ENCODE results near the gene TSSC4.

Gene TSSC4

DNA sequence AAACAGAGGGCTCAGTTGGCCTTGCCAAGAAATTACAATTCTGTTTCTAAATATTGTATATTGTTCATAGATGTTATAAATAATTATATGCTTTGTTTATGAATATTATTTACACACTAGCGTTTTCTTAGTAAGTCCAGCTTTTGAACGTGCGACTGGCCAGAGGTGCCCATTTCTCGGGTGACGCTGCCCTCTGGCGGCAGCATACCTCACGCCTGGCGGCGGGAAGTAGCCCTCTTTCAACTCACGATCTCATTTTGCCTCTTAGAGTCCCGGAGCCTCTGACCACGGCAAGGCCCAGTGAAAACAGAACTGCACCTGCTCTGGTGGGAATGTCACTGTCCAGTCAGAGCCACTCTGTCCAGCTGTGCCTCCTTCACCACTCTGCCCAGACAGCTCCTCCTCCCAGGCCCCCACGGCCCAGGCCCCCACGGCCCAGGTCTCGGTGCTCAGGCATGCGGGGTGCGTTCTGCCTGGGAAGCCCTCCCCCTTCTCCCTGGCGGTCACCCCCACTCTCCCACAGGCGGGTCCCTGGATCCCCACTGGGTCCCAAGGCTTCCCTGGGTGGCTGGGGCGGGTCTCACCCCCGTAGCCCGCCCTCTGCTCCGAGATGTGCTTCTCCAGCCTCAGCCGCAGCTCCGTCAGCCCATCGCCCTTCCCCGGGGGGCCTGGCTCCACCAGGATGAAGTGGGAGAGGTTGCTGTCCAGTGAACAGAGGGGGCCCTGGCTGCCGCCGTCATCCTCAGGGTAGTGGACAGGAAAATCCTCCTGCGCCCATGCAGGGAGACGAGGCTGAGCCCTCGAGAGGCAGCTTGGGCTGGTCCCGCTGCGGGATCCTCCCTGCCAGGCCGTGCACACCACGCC, 19.3 kb downstream of the TSSC4 start:
- H3K9ac ChIP-seq (ENCODE audit: insufficient read length): no peak overlapping the region
- H3K4me3 ChIP-seq: no peak overlapping the region
- H3K36me3 ChIP-seq (ENCODE audit: insufficient read depth, low read length): no peaks in the 10 kb centered on the region
- no peak for DNase-seq (ENCODE audit: low read depth, low spot score)
- no peak overlapping the region for H3K27ac ChIP-seq
- H3K9me3 ChIP-seq (ENCODE audit: low read depth, low read length): no peaks in the 10 kb centered on the region
- no peak for TF ChIP-seq FOXP2 (optimal IDR thresholded peaks at IDR 0.05; ENCODE audit: control extremely low read depth, extremely low read length, insufficient read depth)
- TF ChIP-seq POLR2AphosphoS5 (IDR thresholded peaks at IDR 0.05; ENCODE audit: borderline replicate concordance, low read depth, low read length): no peak
- TF ChIP-seq EZH2 (IDR thresholded peaks at IDR 0.05): no peak

GRCh38 chr11:2420502-2421225, 20.1 kb downstream of the TSSC4 start:
- DNase-seq (ENCODE audit: low read depth, low spot score): no peak
- Histone ChIP-seq H3K36me3 (ENCODE audit: insufficient read depth, low read length) (no peaks in the 10 kb centered on the region), H3K4me3 (no peak overlapping the region), H3K9ac (ENCODE audit: insufficient read length) (no peak overlapping the region), H3K27ac (no peak overlapping the region), H3K9me3 (ENCODE audit: low read depth, low read length) (no peaks in the 10 kb centered on the region)
- TF ChIP-seq FOXP2 (optimal IDR thresholded peaks at IDR 0.05; ENCODE audit: control extremely low read depth, extremely low read length, insufficient read depth): no peak
- TF ChIP-seq POLR2AphosphoS5 (IDR thresholded peaks at IDR 0.05; ENCODE audit: borderline replicate concordance, low read depth, low read length): no peak
- TF ChIP-seq EZH2 (IDR thresholded peaks at IDR 0.05): no peak

DNA sequence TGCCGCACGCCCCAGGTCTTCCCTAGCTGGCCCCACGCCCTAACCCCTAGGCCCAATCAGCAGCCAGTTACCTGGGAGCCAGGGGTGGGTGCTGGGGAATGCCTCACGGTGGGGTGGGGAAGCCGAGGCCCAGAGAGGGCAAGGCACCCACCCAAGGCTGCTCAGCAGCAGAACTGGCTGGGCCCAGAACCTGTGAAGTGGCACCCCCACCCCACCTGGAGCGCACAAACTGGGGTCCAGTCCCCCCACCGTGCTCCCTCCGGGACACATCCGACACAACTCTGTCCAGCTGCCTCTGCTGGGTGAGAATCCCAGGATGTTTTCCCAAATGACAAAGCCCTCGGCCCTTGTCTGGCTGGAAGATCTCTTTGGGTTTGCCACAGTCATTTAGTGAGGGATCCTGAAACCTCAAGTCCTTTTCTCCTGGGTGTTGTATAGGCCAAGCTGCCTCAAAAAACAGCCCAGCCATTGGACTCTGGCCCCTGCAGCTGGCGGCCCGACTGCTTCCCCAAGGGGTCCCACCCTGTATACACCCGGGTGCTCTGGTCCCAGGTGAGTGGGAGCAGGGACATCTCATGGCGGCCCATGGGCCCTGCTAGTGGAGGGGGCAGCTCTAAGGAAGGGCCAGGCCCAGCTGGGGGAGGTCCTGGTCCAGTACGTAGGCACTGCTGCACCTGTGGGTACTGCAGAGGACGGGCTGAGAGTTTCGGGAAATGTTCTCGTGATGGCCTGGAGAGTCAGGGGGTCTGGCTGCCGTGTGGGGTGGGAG, 20.9 kb downstream of the TSSC4 start:
- no peak for DNase-seq (ENCODE audit: low read depth, low spot score)
- Histone ChIP-seq H3K4me3 (no peak overlapping the region), H3K9me3 (ENCODE audit: low read depth, low read length) (no peaks in the 10 kb centered on the region), H3K27ac (no peak overlapping the region), H3K36me3 (ENCODE audit: insufficient read depth, low read length) (no peaks in the 10 kb centered on the region), H3K9ac (ENCODE audit: insufficient read length) (no peak overlapping the region)
- TF ChIP-seq EZH2 (IDR thresholded peaks at IDR 0.05) (no peak), FOXP2 (optimal IDR thresholded peaks at IDR 0.05; ENCODE audit: control extremely low read depth, extremely low read length, insufficient read depth) (no peak), POLR2AphosphoS5 (IDR thresholded peaks at IDR 0.05; ENCODE audit: borderline replicate concordance, low read depth, low read length) (no peak)

- no peaks in the 10 kb centered on the region for H3K36me3 ChIP-seq (ENCODE audit: insufficient read depth, low read length)
- no peak overlapping the region for H3K9ac ChIP-seq (ENCODE audit: insufficient read length)
- TF ChIP-seq FOXP2 (optimal IDR thresholded peaks at IDR 0.05; ENCODE audit: control extremely low read depth, extremely low read length, insufficient read depth) (no peak), EZH2 (IDR thresholded peaks at IDR 0.05) (no peak), POLR2AphosphoS5 (IDR thresholded peaks at IDR 0.05; ENCODE audit: borderline replicate concordance, low read depth, low read length) (no peak)
- no peak for DNase-seq (ENCODE audit: low read depth, low spot score)
- no peak overlapping the region for H3K4me3 ChIP-seq
- H3K27ac ChIP-seq: no peak overlapping the region
- no peaks in the 10 kb centered on the region for H3K9me3 ChIP-seq (ENCODE audit: low read depth, low read length)
Measured at GRCh38 chr11:2421996-2422395, 21.4 kb downstream of the TSSC4 start.

GRCh38 chr11:2422461-2423156, 22.1 kb downstream of the TSSC4 start:
- no peak for TF ChIP-seq POLR2AphosphoS5 (IDR thresholded peaks at IDR 0.05; ENCODE audit: borderline replicate concordance, low read depth, low read length)
- no peak for TF ChIP-seq EZH2 (IDR thresholded peaks at IDR 0.05)
- TF ChIP-seq FOXP2 (optimal IDR thresholded peaks at IDR 0.05; ENCODE audit: control extremely low read depth, extremely low read length, insufficient read depth): no peak
- no peaks in the 10 kb centered on the region for H3K9me3 ChIP-seq (ENCODE audit: low read depth, low read length)
- no peak overlapping the region for H3K27ac ChIP-seq
- H3K36me3 ChIP-seq (ENCODE audit: insufficient read depth, low read length): no peaks in the 10 kb centered on the region
- DNase-seq (ENCODE audit: low read depth, low spot score): no peak
- no peak overlapping the region for H3K9ac ChIP-seq (ENCODE audit: insufficient read length)
- H3K4me3 ChIP-seq: no peak overlapping the region

DNA sequence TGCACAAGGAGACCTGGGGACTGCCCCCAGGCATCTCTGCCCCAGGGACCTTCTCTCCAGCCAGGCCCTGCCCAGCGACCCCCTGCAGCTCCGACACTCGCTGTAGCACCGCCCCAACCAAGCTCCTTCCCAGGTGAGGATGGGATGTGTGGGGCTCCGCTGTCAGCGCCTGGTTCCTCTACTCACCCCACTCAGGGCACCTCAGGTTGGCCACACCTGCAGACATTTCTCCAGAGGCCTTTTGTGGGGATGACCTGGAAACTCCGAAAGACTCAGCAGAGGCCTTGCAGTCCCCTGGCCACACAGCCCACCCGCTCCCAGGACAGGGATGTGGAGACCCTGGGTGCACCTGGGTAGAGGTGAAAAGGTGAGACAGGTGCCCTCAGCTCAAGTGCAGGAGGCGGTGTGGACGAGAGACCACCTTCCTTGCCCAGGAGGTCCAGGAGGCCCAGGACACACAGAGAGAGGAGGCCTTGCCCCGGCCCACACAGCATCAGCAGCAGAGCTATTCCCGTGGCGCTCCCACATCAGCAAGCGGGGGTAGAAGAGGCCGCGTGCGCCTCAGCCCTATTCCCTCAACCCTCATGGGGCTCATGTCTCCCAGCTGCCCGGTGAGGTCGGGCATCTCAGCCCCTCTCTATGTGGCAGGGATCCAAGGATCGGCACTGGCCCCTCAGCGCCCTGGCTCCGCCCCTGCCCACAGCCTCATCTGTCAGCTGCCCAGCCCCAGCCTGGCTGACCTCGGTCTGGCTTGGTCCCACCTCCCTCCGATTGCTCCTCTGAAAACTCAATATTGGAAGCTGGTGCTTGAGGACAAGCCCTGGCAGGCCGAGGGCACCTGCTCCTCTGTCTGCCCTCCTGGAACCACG, 22.8 kb downstream of the TSSC4 start:
- no peak for TF ChIP-seq FOXP2 (optimal IDR thresholded peaks at IDR 0.05; ENCODE audit: control extremely low read depth, extremely low read length, insufficient read depth)
- no peak for TF ChIP-seq POLR2AphosphoS5 (IDR thresholded peaks at IDR 0.05; ENCODE audit: borderline replicate concordance, low read depth, low read length)
- no peak for TF ChIP-seq EZH2 (IDR thresholded peaks at IDR 0.05)
- no peak overlapping the region for H3K27ac ChIP-seq
- no peak overlapping the region for H3K9ac ChIP-seq (ENCODE audit: insufficient read length)
- H3K9me3 ChIP-seq (ENCODE audit: low read depth, low read length): no peaks in the 10 kb centered on the region
- H3K4me3 ChIP-seq: no peak overlapping the region
- no peak for DNase-seq (ENCODE audit: low read depth, low spot score)
- H3K36me3 ChIP-seq (ENCODE audit: insufficient read depth, low read length): no peaks in the 10 kb centered on the region

All from SK-N-MC (cell line).